SK-N-SH treated with all-trans-retinoic acid at 6 μM for 48 hours (cell line): ENCODE measurements around the gene MED31.

Source experiments
- ATAC-seq: fragments of 200-7000 bp; cut with Tn5 transposase; 3 replicates; pipeline ENCODE4 v1.9.1; 2020; ENCODE audit warnings: mild to moderate bottlenecking, moderate library complexity
- ARNTL ChIP-seq: fragments of 450-650 bp; formaldehyde crosslinking; IDR thresholded peaks from 2 replicates; pipeline ENCODE4 v1.5.0; 2020; ENCODE audit warnings: low read depth, mild to moderate bottlenecking, moderate library complexity, borderline replicate concordance
- BACH2 ChIP-seq: fragments of 250-450 bp; sonication (Bioruptor Pico); IDR thresholded peaks from 2 replicates; pipeline ENCODE4 v1.9.0; 2021; ENCODE audit warnings: mild to moderate bottlenecking, borderline replicate concordance
- CREB5 ChIP-seq: fragments of 250-450 bp; sonication (Bioruptor Pico); IDR thresholded peaks from 2 replicates; pipeline ENCODE4 v1.5.1; 2020; ENCODE audit warnings: low read depth, mild to moderate bottlenecking, moderate library complexity
- CSRNP3 ChIP-seq: fragments of 250-450 bp; sonication (Bioruptor Pico); IDR thresholded peaks from 2 replicates; pipeline ENCODE4 v1.5.1; 2021; ENCODE audit warnings: mild to moderate bottlenecking, moderate library complexity
- GLIS3 ChIP-seq: fragments of 250-450 bp; sonication (Bioruptor Pico); IDR thresholded peaks from 2 replicates; pipeline ENCODE4 v1.5.0; 2020; ENCODE audit warnings: mild to moderate bottlenecking, moderate library complexity
- ISL1 ChIP-seq: fragments of 250-450 bp; sonication (Bioruptor Pico); IDR thresholded peaks from 2 replicates; pipeline ENCODE4 v2.1.2; 2022; ENCODE audit warnings: mild to moderate bottlenecking, moderate library complexity
- OSR1 ChIP-seq: fragments of 250-450 bp; sonication (Bioruptor Pico); IDR thresholded peaks from 2 replicates; pipeline ENCODE4 v1.8.0; 2022; ENCODE audit warnings: moderate library complexity, mild to moderate bottlenecking, inconsistent platforms
- PATZ1 ChIP-seq: fragments of 250-450 bp; sonication (Bioruptor Pico); IDR thresholded peaks from 2 replicates; pipeline ENCODE4 v1.8.0; 2020; ENCODE audit warnings: mild to moderate bottlenecking, moderate library complexity, borderline replicate concordance
- POU6F1 ChIP-seq: fragments of 250-450 bp; sonication (Bioruptor Pico); IDR thresholded peaks from 2 replicates; pipeline ENCODE4 v1.8.0; 2021; ENCODE audit warnings: low read depth, mild to moderate bottlenecking, moderate library complexity, borderline replicate concordance
- PPARA ChIP-seq: fragments of 250-450 bp; sonication (Bioruptor Pico); IDR thresholded peaks from 2 replicates; pipeline ENCODE4 v1.5.0; 2020; ENCODE audit warnings: mild to moderate bottlenecking, borderline replicate concordance
- RARB ChIP-seq: fragments of 250-450 bp; sonication (Bioruptor Pico); IDR thresholded peaks from 2 replicates; pipeline ENCODE4 v1.8.0; 2021; ENCODE audit warnings: mild to moderate bottlenecking, moderate library complexity
- SNAI2 ChIP-seq: fragments of 250-450 bp; sonication (Bioruptor Pico); IDR thresholded peaks from 2 replicates; pipeline ENCODE4 v1.5.0; 2020; ENCODE audit warnings: mild to moderate bottlenecking, moderate library complexity
- TCF4 ChIP-seq: fragments of 250-450 bp; sonication (Bioruptor Pico); IDR thresholded peaks from 2 replicates; pipeline ENCODE4 v1.8.0; 2021; ENCODE audit warnings: mild to moderate bottlenecking, moderate library complexity, borderline replicate concordance
- TOX ChIP-seq: fragments of 250-450 bp; sonication (Bioruptor Pico); IDR thresholded peaks from 2 replicates; pipeline ENCODE4 v1.8.0; 2021; ENCODE audit warnings: mild to moderate bottlenecking, moderate library complexity, borderline replicate concordance
- TSHZ2 ChIP-seq: fragments of 250-450 bp; sonication (Bioruptor Pico); IDR thresholded peaks from 2 replicates; pipeline ENCODE4 v1.5.0; 2020; ENCODE audit warnings: mild to moderate bottlenecking, moderate library complexity
- ZC3H10 ChIP-seq: fragments of 250-450 bp; sonication (Bioruptor Pico); IDR thresholded peaks from 2 replicates; pipeline ENCODE4 v1.5.1; 2021; ENCODE audit warnings: mild to moderate bottlenecking, moderate library complexity
- ZFP3 ChIP-seq: fragments of 250-450 bp; sonication (Bioruptor Pico); IDR thresholded peaks from 2 replicates; pipeline ENCODE4 v1.5.0; 2020; ENCODE audit warnings: mild to moderate bottlenecking, moderate library complexity
- ZFP30 ChIP-seq: fragments of 450-650 bp; formaldehyde crosslinking; IDR thresholded peaks from 2 replicates; pipeline ENCODE4 v1.5.0; 2022; ENCODE audit warnings: mild to moderate bottlenecking, moderate library complexity
- ZNF565 ChIP-seq: fragments of 450-650 bp; formaldehyde crosslinking; conservative IDR thresholded peaks from 2 replicates; pipeline ENCODE4 v1.5.0; 2020; ENCODE audit warnings: low read depth, mild to moderate bottlenecking, moderate library complexity
- ZNF70 ChIP-seq: fragments of 450-650 bp; formaldehyde crosslinking; IDR thresholded peaks from 2 replicates; pipeline ENCODE4 v1.5.0; 2020; ENCODE audit warnings: mild to moderate bottlenecking, moderate library complexity
- ZNF8 ChIP-seq: fragments of 450-650 bp; formaldehyde crosslinking; IDR thresholded peaks from 2 replicates; pipeline ENCODE4 v1.5.0; 2020; ENCODE audit warnings: mild to moderate bottlenecking, moderate library complexity

The MED31 gene

GRCh38 chr17:6677158-6677831 lies 25.9 kb upstream of the MED31 start:
- ATAC-seq: peak; percentile 39
- TF ChIP-seq ZNF565 (CRISPR knock-in tag) (no peak), ZC3H10 (no peak), RARB (no peak), TOX (CRISPR knock-in tag) (no peak), POU6F1 (CRISPR knock-in tag) (no peak), BACH2 (CRISPR knock-in tag) (no peak), TCF4 (CRISPR knock-in tag) (no peak), OSR1 (CRISPR knock-in tag) (no peak), PATZ1 (CRISPR knock-in tag) (no peak), ARNTL (CRISPR knock-in tag) (no peak), ISL1 (CRISPR knock-in tag) (no peak), ZFP3 (CRISPR knock-in tag) (no peak), ZNF70 (CRISPR knock-in tag) (no peak), TSHZ2 (CRISPR knock-in tag) (no peak), ZNF8 (CRISPR knock-in tag) (no peak), CSRNP3 (CRISPR knock-in tag) (no peak), PPARA (CRISPR knock-in tag) (no peak), GLIS3 (CRISPR knock-in tag) (no peak), SNAI2 (no peak)

- ATAC-seq: no peak
- TF ChIP-seq PATZ1 (CRISPR knock-in tag): no peak
- TF ChIP-seq CREB5 (CRISPR knock-in tag): no peak
- no peak for TF ChIP-seq TOX (CRISPR knock-in tag)
- TF ChIP-seq TSHZ2 (CRISPR knock-in tag): no peak
- TF ChIP-seq ISL1 (CRISPR knock-in tag): no peak
- TF ChIP-seq ZFP30: no peak
- TF ChIP-seq GLIS3 (CRISPR knock-in tag): no peak
- no peak for TF ChIP-seq PPARA (CRISPR knock-in tag)
- TF ChIP-seq, all 23 proteins: peak for 0
Measured at GRCh38 chr17:6676802-6677157, 25.4 kb upstream of the MED31 start.
